Mesenchymal stem cell (in vitro differentiated cells and primary cell): ENCODE data around the gene WIPF2.
"Not testable (repeated sequence)": the region's sequence is repeated elsewhere in the genome, so short reads cannot be mapped to it uniquely, and the experiment has no call there.

Experiments used
- DNase-seq: peaks from one replicate; pipeline ENCODE4 v3.0.0-alpha.2; 2013
- H2AFZ ChIP-seq: one replicate; pipeline ENCODE4 v1.6.1; 2013; ENCODE audit warnings: low read depth, mild to moderate bottlenecking, control low read depth, inconsistent platforms, low read length, moderate library complexity
- H2AK5ac ChIP-seq: 2 replicates; pipeline ENCODE4 v1.6.1; 2013; ENCODE audit warnings: low read length, moderate library complexity, mild to moderate bottlenecking, inconsistent platforms; ENCODE audit not compliant: severe bottlenecking
- H2BK120ac ChIP-seq: one replicate; pipeline ENCODE4 v1.6.1; 2013; ENCODE audit warnings: low read depth, mild to moderate bottlenecking, inconsistent platforms, low read length, moderate library complexity
- H2BK12ac ChIP-seq, 2 experiments: one replicate each; pipeline ENCODE4 v1.6.1; 2013; ENCODE audit warnings: inconsistent platforms in 2 of 2, low read length in 2 of 2, mild to moderate bottlenecking in 2 of 2, moderate library complexity in 2 of 2, control low read depth in 1 of 2
- H2BK15ac ChIP-seq: one replicate; pipeline ENCODE4 v1.6.1; 2013; ENCODE audit warnings: mild to moderate bottlenecking, low read depth, inconsistent platforms; ENCODE audit not compliant: poor library complexity, severe bottlenecking
- H2BK5ac ChIP-seq: 2 replicates; pipeline ENCODE4 v1.6.1; 2013; ENCODE audit warnings: low read depth, mild to moderate bottlenecking, low read length, control low read depth, inconsistent platforms; ENCODE audit not compliant: poor library complexity, severe bottlenecking
- H3K14ac ChIP-seq, 2 experiments: one replicate each; pipeline ENCODE4 v1.6.1; 2013; ENCODE audit warnings: inconsistent platforms in 2 of 2, low read length in 2 of 2, control low read depth in 1 of 2, mild to moderate bottlenecking in 1 of 2, moderate library complexity in 1 of 2
- H3K18ac ChIP-seq, 2 experiments: one replicate each; pipeline ENCODE4 v1.6.1; 2013; ENCODE audit warnings: inconsistent platforms in 2 of 2, low read length in 2 of 2, control low read depth in 1 of 2, low read depth in 1 of 2, mild to moderate bottlenecking in 1 of 2
- H3K23ac ChIP-seq, 2 experiments: one replicate each; pipeline ENCODE4 v1.6.1; 2013; ENCODE audit warnings: inconsistent platforms in 2 of 2, low read length in 2 of 2, mild to moderate bottlenecking in 2 of 2, moderate library complexity in 2 of 2, control low read depth in 1 of 2
- H3K27ac ChIP-seq: 2 replicates; pipeline ENCODE4 v1.5.1; 2013; ENCODE audit warnings: mild to moderate bottlenecking, moderate library complexity, low read length, control low read depth, inconsistent platforms; ENCODE audit not compliant: poor library complexity, severe bottlenecking
- H3K27me3 ChIP-seq, 2 experiments: 2 replicates each; pipeline versions ENCODE4 v1.6.1 to v1.7.0; 2013; ENCODE audit warnings: low read length in 2 of 2, mild to moderate bottlenecking in 2 of 2, moderate library complexity in 2 of 2, control low read depth in 1 of 2, inconsistent platforms in 1 of 2; ENCODE audit not compliant: control insufficient read depth in 1 of 2, insufficient read depth in 1 of 2
- H3K36me3 ChIP-seq, 2 experiments: 2 replicates each; pipeline versions ENCODE4 v1.6.1 to v1.7.0; 2013; ENCODE audit warnings: low read length in 2 of 2, control low read depth in 1 of 2, inconsistent platforms in 1 of 2, low read depth in 1 of 2, mild to moderate bottlenecking in 1 of 2; ENCODE audit not compliant: insufficient read depth in 2 of 2, control insufficient read depth in 1 of 2
- H3K4ac ChIP-seq, 2 experiments: one replicate each; pipeline ENCODE4 v1.6.1; 2013; ENCODE audit warnings: inconsistent platforms in 2 of 2, low read length in 2 of 2, mild to moderate bottlenecking in 2 of 2, moderate library complexity in 2 of 2, control low read depth in 1 of 2, low read depth in 1 of 2
- H3K4me1 ChIP-seq: 2 replicates; pipeline ENCODE4 v1.6.1; 2013; ENCODE audit warnings: low read depth, low read length, control low read depth; ENCODE audit not compliant: control insufficient read depth, insufficient read depth
- H3K4me2 ChIP-seq: 2 replicates; pipeline ENCODE4 v1.6.1; 2013; ENCODE audit warnings: low read length, mild to moderate bottlenecking, inconsistent platforms; ENCODE audit not compliant: poor library complexity, severe bottlenecking
- H3K4me3 ChIP-seq, 2 experiments: 2 replicates each; pipeline versions ENCODE4 v1.5.1 to v1.7.0; 2013; ENCODE audit warnings: low read length in 2 of 2, mild to moderate bottlenecking in 2 of 2, control low read depth in 1 of 2, low read depth in 1 of 2; ENCODE audit not compliant: insufficient read depth in 1 of 2
- H3K79me1 ChIP-seq: replicated peaks from 2 replicates; pipeline ENCODE4 v1.6.1; 2013; ENCODE audit warnings: mild to moderate bottlenecking, control low read depth, low read length, inconsistent platforms; ENCODE audit not compliant: poor library complexity, severe bottlenecking
- H3K9ac ChIP-seq: 2 replicates; pipeline ENCODE4 v1.7.0; 2013; ENCODE audit warnings: mild to moderate bottlenecking, low read length, moderate library complexity
- H3K9me3 ChIP-seq: 2 replicates; pipeline ENCODE4 v1.7.0; 2013; ENCODE audit warnings: mild to moderate bottlenecking, low read length; ENCODE audit not compliant: control insufficient read depth
- H4K8ac ChIP-seq: one replicate; pipeline ENCODE4 v1.6.1; 2013; ENCODE audit warnings: inconsistent platforms, mild to moderate bottlenecking, low read length, moderate library complexity
- H4K91ac ChIP-seq: one replicate; pipeline ENCODE4 v1.6.1; 2013; ENCODE audit warnings: mild to moderate bottlenecking, low read length, inconsistent platforms
- WGBS: methylation state at CpG from one replicate; pipeline ENCODE4 v1.1.7; 2013; ENCODE audit warnings: mixed read lengths; 5-methylcytosine and 5-hydroxymethylcytosine counted together

WIPF2 gene

GRCh38 chr17:40304552-40304863 is 85.4 kb downstream of the WIPF2 start:
- WGBS: 83% methylated on average over 3 of the region's 5 CpGs
- H3K27ac ChIP-seq, H2BK12ac ChIP-seq, H2AFZ ChIP-seq, H3K79me1 ChIP-seq, H3K23ac ChIP-seq, H3K4ac ChIP-seq, H2AK5ac ChIP-seq, H2BK15ac ChIP-seq, H3K18ac ChIP-seq, H4K8ac ChIP-seq, H2BK120ac ChIP-seq, H3K14ac ChIP-seq, H3K9me3 ChIP-seq, H3K4me2 ChIP-seq, H3K27me3 ChIP-seq, H2BK5ac ChIP-seq, H4K91ac ChIP-seq: not testable (repeated sequence)
- H3K4me3 ChIP-seq: peak overlapping the region in 1 of 2 experiments; percentile 4
- peak; percentile 90 for DNase-seq
- H3K9ac ChIP-seq: peak overlapping the region; percentile 75
- peaks cover 28% of the 10 kb centered on the region for H3K4me1 ChIP-seq
- H3K36me3 ChIP-seq: peaks cover 0 to 17% of the 10 kb centered on the region in 2 experiments

- H2BK5ac ChIP-seq, H2BK15ac ChIP-seq, H3K27me3 ChIP-seq, H3K27ac ChIP-seq, H3K4me2 ChIP-seq, H3K9me3 ChIP-seq, H3K23ac ChIP-seq, H3K79me1 ChIP-seq, H2AFZ ChIP-seq, H3K4me3 ChIP-seq, H3K4ac ChIP-seq, H2AK5ac ChIP-seq, H4K91ac ChIP-seq, DNase-seq, H3K18ac ChIP-seq, H2BK12ac ChIP-seq, H2BK120ac ChIP-seq, H3K14ac ChIP-seq, H4K8ac ChIP-seq: not testable (repeated sequence)
- H3K36me3 ChIP-seq: peaks cover 0 to 17% of the 10 kb centered on the region in 2 experiments
- 98% methylated on average over 4 of the region's 5 CpGs for whole genome bisulfite sequencing
- peak overlapping the region; percentile 37 for H3K9ac ChIP-seq
- peaks cover 32% of the 10 kb centered on the region for H3K4me1 ChIP-seq
Measured at GRCh38 chr17:40304866-40305265, 85.8 kb downstream of the WIPF2 start.

- Histone ChIP-seq H3K4me3 (no peak overlapping the region), H3K23ac (peak overlapping the region in 1 of 2 experiments; percentile 0), H3K9me3 (no peaks in the 10 kb centered on the region), H4K8ac (peak overlapping the region; percentile 3), H2BK5ac (no peak overlapping the region), H3K18ac (peak overlapping the region; percentile 64 to 77), H3K27ac (no peak overlapping the region), H3K27me3 (no peaks in the 10 kb centered on the region), H2BK120ac (no peak overlapping the region), H3K36me3 (peaks cover 0 to 4% of the 10 kb centered on the region in 2 experiments), H3K4me1 (peaks cover 45% of the 10 kb centered on the region), H3K4me2 (no peak overlapping the region), H2BK15ac (no peak overlapping the region), H2AK5ac (no peak overlapping the region), H3K9ac (peak overlapping the region; percentile 67), H3K79me1 (peaks cover 2% of the 10 kb centered on the region), H3K4ac (peak overlapping the region in 1 of 2 experiments; percentile 41), H3K14ac (no peak overlapping the region), H2BK12ac (peak overlapping the region in 1 of 2 experiments; percentile 20), H2AFZ (no peak overlapping the region), H4K91ac (no peak overlapping the region)
- DNase-seq: no peak
- WGBS: 37% methylated on average over 2 of the region's 2 CpGs
Measured at GRCh38 chr17:40306395-40306794, 87.3 kb downstream of the WIPF2 start.

GRCh38 chr17:40307001-40307730 is 88.1 kb downstream of the WIPF2 start:
- H3K27ac ChIP-seq: peak overlapping the region; percentile 20
- H4K8ac ChIP-seq: peak overlapping the region; percentile 89
- H4K91ac ChIP-seq: peak overlapping the region; percentile 77
- no peak overlapping the region for H3K23ac ChIP-seq
- peak; percentile 74 for DNase-seq
- H3K18ac ChIP-seq: peak overlapping the region; percentile 55 to 86
- H3K36me3 ChIP-seq: no peaks in the 10 kb centered on the region
- H3K79me1 ChIP-seq: peaks cover 2% of the 10 kb centered on the region
- H3K4ac ChIP-seq: peak overlapping the region; percentile 21 to 27
- H2BK15ac ChIP-seq: peak overlapping the region; percentile 26
- peak overlapping the region; percentile 47 for H2AK5ac ChIP-seq
- H3K4me3 ChIP-seq: peak overlapping the region in 1 of 2 experiments; percentile 37
- H2BK120ac ChIP-seq: peak overlapping the region; percentile 58
- H3K4me2 ChIP-seq: no peak overlapping the region
- H3K9ac ChIP-seq: peak overlapping the region; percentile 67
- H3K9me3 ChIP-seq: no peaks in the 10 kb centered on the region
- no peaks in the 10 kb centered on the region for H3K27me3 ChIP-seq
- H3K14ac ChIP-seq: no peak overlapping the region
- peaks cover 52% of the 10 kb centered on the region for H3K4me1 ChIP-seq
- 52% methylated on average over 8 of the region's 10 CpGs for WGBS
- peak overlapping the region; percentile 59 to 70 for H2BK12ac ChIP-seq
- no peak overlapping the region for H2BK5ac ChIP-seq
- H2AFZ ChIP-seq: no peak overlapping the region
